GM15510 (cell line): ENCODE measurements around the gene RAB1B.

Experiments used
- POLR2A ChIP-seq: IDR thresholded peaks from 3 replicates; pipeline ENCODE4 v1.6.1; 2011; ENCODE audit warnings: borderline replicate concordance; ENCODE audit not compliant: insufficient read length; ENCODE audit errors: extremely low read depth

RAB1B gene

GRCh38 chr11:66313321-66314185 lies 45.1 kb downstream of the RAB1B start:
- no peak for TF ChIP-seq POLR2A

DNA sequence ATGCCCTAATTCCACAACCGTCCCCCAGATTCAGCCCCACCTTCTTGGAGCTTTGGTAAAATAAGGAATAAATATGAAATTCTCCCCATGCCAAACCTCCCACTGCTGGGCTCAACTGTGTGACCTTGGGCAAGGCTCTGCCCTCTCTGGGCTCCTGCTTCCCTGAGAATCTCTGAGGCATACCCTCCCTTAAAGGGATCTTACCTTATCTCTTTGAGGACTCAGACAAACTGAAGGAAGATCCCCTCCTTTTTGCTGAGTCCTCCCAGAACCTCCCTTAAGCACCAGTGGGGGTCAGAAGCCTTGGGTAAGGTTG lies 45.7 kb downstream of the RAB1B start:
- no peak for TF ChIP-seq POLR2A

DNA sequence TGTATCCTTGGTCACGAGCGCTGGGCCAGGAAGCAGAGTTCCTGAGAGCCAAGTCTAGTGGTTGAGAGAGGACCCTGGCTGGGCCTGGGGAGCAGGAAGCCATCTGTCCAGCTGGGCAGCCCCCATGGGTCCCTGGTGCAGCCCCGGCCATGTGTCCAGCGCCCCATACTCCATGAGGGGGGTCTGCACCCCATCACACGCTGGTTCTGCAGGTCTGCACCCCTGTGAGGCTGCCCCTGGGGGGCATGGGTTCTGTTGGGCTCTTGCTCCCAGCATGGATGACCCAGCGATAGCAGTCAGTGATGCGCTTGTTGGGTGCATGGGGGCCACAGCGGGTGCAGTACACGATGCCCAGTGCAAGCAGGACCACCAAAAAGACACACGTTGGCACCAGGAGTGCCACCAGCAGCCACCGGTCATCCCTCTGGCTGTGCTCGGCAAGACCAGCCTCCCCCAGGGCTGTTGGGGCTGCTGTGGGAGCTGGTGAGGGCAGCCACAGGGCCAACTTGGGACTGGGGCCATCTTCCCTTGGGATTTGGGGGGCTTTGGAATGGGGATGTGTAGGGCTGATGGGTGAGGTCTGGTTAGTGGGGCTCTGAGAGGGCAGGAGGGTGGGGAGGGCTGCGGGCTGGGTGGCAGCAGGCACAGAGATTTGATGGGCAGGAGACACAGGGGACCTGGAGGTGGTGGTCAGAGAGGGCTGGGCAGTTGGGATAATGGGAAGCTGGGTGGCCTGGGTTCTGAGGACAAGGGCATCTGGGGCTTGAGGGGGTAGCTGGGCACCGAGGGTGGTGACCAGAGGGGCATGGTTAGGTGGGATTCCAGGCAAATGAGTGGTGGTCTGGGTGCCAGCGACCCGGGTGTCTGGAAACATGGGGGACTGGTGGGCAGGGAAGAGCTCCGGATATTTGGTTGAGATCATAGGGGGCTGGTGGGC lies 46.4 kb downstream of the RAB1B start:
- no peak for TF ChIP-seq POLR2A

DNA sequence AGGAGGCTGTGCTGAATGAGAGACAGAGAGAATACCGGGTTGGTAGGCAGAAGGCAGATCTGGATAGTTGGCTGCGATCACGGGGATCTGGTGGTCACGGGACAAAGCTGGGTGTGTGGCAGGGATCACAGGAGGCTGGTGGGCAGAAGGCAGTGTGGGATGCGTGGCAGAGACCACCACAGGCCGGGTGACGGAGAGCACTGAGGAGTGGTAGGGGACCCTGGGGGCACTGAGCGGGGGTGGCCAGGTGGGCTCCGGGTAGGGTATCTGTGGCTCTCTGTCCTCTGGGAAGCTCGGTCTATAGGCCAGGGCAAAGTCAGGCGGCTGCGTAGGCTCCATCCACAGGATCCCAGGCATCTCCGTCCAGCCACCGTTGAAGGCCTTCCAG lies 47.1 kb downstream of the RAB1B start:
- no peak for TF ChIP-seq POLR2A

GRCh38 chr11:66315921-66316811 lies 47.7 kb downstream of the RAB1B start:
- no peak for TF ChIP-seq POLR2A

DNA sequence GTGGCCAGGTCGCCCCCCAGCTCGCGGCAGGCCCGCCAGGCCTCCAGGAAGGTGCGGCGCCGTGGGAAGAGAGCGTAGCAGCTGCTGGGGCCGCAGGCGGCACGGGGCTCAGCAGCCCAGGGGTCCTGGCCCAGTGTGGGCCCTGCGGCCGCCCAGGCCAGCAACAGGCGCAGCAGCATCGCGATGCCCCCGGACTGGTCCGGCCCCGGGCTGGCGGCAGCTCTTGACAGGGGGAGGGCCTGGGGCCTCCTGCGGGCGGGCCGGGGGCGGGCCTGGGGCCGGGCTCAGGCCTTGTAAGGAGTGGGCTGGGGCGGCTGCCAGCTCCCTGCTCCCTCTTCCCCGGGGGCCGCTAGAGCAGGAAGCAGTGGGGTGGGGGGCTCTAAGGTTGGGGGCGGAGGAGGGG lies 48.4 kb downstream of the RAB1B start, which contains the start of gene CD248:
Gene CD248, minus strand, starts transcription at position 196 of the 403 bp plus-strand sequence. Its CDS starts 17 bp downstream, at position 179.
- TF ChIP-seq POLR2A, result no peak

- no peak for TF ChIP-seq POLR2A
These were observed 48.9 kb downstream of the RAB1B start for GRCh38 chr11:66317322-66317722.

GRCh38 chr11:66317723-66318599 lies 49.5 kb downstream of the RAB1B start:
- no peak for TF ChIP-seq POLR2A

GRCh38 chr11:66318600-66318970 lies 50.1 kb downstream of the RAB1B start:
- no peak for TF ChIP-seq POLR2A

DNA sequence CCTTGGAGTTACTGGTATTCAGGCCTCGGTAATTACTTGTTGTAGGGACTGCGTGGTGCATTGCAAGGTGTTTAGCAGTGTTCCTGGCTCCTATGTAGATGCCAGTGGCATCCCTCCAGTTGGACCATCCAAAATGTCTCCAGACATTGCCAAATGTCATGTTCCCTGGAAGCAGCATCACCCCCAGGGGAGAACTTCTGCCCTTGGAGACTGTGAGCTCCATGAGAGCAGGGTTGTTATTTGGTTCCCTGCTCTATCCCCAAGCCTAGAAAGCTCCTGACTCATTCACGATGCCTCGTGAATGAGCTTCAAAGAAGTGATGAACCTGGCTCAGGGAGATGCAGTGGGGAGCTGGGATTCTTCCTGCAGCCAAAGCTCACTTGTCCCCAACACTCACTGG lies 53.2 kb downstream of the RAB1B start:
- no peak for TF ChIP-seq POLR2A

DNA sequence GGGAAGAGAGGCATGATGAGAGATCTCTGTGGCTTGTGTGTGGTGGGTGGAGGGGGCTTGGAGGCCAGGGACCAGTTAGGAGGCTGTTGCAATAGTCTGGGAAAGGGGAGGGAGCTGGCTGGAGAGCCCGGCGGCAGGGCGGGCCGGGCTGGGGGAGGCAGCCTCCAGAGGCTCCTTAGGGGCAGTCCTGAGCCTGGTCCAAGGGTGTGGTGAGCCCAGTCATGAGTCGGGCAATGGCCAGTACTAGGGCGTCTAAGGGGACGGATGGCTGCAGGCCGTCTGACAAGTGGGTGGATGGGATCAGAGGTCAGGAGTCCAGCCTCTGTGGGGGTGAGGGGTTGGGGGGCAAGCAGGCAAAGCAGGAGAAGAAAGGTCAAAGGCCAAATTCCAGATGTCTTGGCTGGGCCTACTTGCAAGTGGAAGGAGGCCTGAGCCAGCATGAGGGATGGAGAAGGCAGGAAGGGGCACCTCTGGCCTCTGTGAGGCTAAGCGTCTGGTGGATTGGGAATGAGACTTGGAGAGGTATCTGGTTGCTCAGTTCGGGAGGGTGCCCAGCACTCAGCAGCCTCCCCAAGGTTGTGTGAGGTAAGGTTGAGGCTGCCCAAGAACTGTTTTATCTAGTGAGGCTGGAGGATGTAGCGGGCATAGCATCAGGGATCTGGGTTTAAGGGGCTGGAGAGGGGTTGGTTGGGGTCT lies 54.4 kb downstream of the RAB1B start:
- TF ChIP-seq POLR2A, result no peak

GRCh38 chr11:66323684-66324083 lies 55.2 kb downstream of the RAB1B start:
- TF ChIP-seq POLR2A, result no peak

DNA sequence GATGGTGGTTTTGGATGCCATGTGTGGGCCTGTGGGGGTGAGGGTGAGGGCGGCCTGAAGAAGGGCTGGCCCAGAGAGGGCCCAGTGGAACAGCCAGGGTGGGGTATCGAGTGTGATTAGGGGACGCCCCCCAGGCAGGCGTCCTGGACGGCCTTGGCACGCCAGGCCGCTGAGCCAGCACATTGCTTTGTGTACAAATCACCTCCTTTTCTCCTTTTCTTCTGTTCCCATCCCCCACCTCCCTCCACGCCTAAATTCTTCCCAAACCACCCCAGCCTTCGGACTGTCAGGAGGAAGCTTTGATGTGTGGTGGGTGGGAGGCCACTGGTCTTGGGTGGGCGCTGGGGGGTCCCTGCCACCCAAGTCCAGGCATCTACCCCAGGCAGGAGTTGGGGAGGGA lies 56.2 kb downstream of the RAB1B start:
- no peak for TF ChIP-seq POLR2A

DNA sequence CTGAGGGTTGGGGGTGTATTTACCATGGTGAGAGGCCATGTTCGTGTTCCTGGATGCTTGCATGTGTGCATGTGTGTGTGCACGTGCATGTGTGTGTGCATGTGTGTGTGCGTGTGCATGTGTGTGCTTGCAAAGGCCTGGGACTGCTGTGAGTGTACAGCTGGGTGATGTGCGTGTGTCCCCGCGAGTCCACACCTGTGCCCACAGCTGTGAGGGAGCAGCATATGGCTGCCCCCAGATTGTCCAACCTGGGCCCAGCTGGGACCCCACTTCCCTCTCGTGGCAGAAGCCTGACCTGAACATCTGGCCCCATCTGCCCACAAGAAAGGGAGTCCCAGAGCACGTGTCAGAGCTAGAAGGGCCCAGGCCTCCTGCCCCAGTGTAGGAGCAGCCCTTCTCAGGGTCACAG lies 56.8 kb downstream of the RAB1B start:
- TF ChIP-seq POLR2A, result no peak
